H9 (cell line): ENCODE measurements around the gene KRT6C. TPM values are rescaled to one million over a fixed set of nuclear protein-coding genes. Genes with fewer than 3 reads are reported as not detected.

ENCODE experiments used
- DNase-seq: peaks from one replicate; pipeline ENCODE4 v3.0.0-alpha.2; 2017
- H2AFZ ChIP-seq: one replicate; pipeline ENCODE4 v1.6.1; 2013; ENCODE audit warnings: mild to moderate bottlenecking, low read length, control low read depth, moderate library complexity
- H2AK5ac ChIP-seq: 2 replicates; pipeline ENCODE4 v1.6.1; 2013; ENCODE audit warnings: low read length, control low read depth, mixed read lengths; ENCODE audit not compliant: insufficient read length
- H2BK120ac ChIP-seq: one replicate; pipeline ENCODE4 v1.6.1; 2013; ENCODE audit warnings: low read depth, mild to moderate bottlenecking, low read length, control low read depth, inconsistent platforms; ENCODE audit not compliant: poor library complexity, severe bottlenecking
- H2BK12ac ChIP-seq: 2 replicates; pipeline ENCODE4 v1.6.1; 2013; ENCODE audit warnings: low read length, control low read depth, mixed read lengths, low read depth; ENCODE audit not compliant: insufficient read length
- H2BK15ac ChIP-seq: 2 replicates; pipeline ENCODE4 v1.6.1; 2013; ENCODE audit warnings: low read depth, low read length, control low read depth
- H2BK20ac ChIP-seq: one replicate; pipeline ENCODE4 v1.6.1; 2013; ENCODE audit warnings: low read depth, mild to moderate bottlenecking, low read length, control low read depth, inconsistent platforms; ENCODE audit not compliant: poor library complexity, severe bottlenecking
- H2BK5ac ChIP-seq: 2 replicates; pipeline ENCODE4 v1.6.1; 2013; ENCODE audit warnings: low read length, control low read depth, mixed read lengths; ENCODE audit not compliant: insufficient read length
- H3K14ac ChIP-seq: 2 replicates; pipeline ENCODE4 v1.6.1; 2013; ENCODE audit warnings: low read length, control low read depth; ENCODE audit not compliant: insufficient read depth
- H3K18ac ChIP-seq: 2 replicates; pipeline ENCODE4 v1.6.1; 2013; ENCODE audit warnings: low read depth, mild to moderate bottlenecking, mixed read lengths, low read length, control low read depth; ENCODE audit not compliant: insufficient read length
- H3K23ac ChIP-seq: 2 replicates; pipeline ENCODE4 v1.6.1; 2013; ENCODE audit warnings: low read length, control low read depth, mixed read lengths, low read depth; ENCODE audit not compliant: insufficient read length
- H3K23me2 ChIP-seq: 2 replicates; pipeline ENCODE4 v1.6.1; 2013; ENCODE audit warnings: low read depth, mild to moderate bottlenecking, mixed read lengths, low read length, control low read depth; ENCODE audit not compliant: insufficient read length, poor library complexity, severe bottlenecking
- H3K27ac ChIP-seq: 2 replicates; pipeline ENCODE4 v1.5.1; 2013; ENCODE audit warnings: low read length, control low read depth, mixed read lengths, low read depth; ENCODE audit not compliant: insufficient read length
- H3K27me3 ChIP-seq: 2 replicates; pipeline ENCODE4 v1.6.1; 2013; ENCODE audit warnings: low read length, control low read depth, inconsistent platforms; ENCODE audit not compliant: insufficient read depth
- H3K4ac ChIP-seq: 2 replicates; pipeline ENCODE4 v1.6.1; 2013; ENCODE audit warnings: low read depth, mild to moderate bottlenecking, control low read depth, inconsistent platforms, low read length, moderate library complexity
- H3K4me1 ChIP-seq: 2 replicates; pipeline ENCODE4 v1.6.1; 2013; ENCODE audit warnings: low read length, control low read depth, inconsistent platforms; ENCODE audit not compliant: insufficient read depth
- H3K4me2 ChIP-seq: 2 replicates; pipeline ENCODE4 v1.6.1; 2013; ENCODE audit warnings: low read length, control low read depth, mixed read lengths; ENCODE audit not compliant: insufficient read length, insufficient read depth
- H3K56ac ChIP-seq: 2 replicates; pipeline ENCODE4 v1.6.1; 2013; ENCODE audit warnings: low read depth, mild to moderate bottlenecking, mixed read lengths, low read length, control low read depth; ENCODE audit not compliant: insufficient read length
- H3K79me1 ChIP-seq: 2 replicates; pipeline ENCODE4 v1.6.1; 2013; ENCODE audit warnings: low read depth, mild to moderate bottlenecking, moderate library complexity, low read length, control low read depth, inconsistent platforms; ENCODE audit not compliant: insufficient read depth, poor library complexity, severe bottlenecking
- H3K79me2 ChIP-seq: 2 replicates; pipeline ENCODE4 v1.6.1; 2013; ENCODE audit warnings: low read length, control low read depth, inconsistent platforms; ENCODE audit not compliant: insufficient read depth
- H3K9ac ChIP-seq: 2 replicates; pipeline ENCODE4 v1.6.1; 2013; ENCODE audit warnings: low read length, control low read depth, mixed read lengths; ENCODE audit not compliant: insufficient read length; ENCODE audit errors: extremely low read depth
- H3K9me3 ChIP-seq: one replicate; pipeline ENCODE4 v1.6.1; 2013; ENCODE audit warnings: low read depth, low read length, inconsistent platforms; ENCODE audit not compliant: control insufficient read depth
- H3T11ph ChIP-seq: one replicate; pipeline ENCODE4 v1.6.1; 2013; ENCODE audit warnings: mild to moderate bottlenecking, low read length, control low read depth, inconsistent platforms
- H4K20me1 ChIP-seq: one replicate; pipeline ENCODE4 v1.6.1; 2013; ENCODE audit not compliant: control insufficient read depth, insufficient read length, insufficient read depth
- H4K5ac ChIP-seq: 2 replicates; pipeline ENCODE4 v1.6.1; 2013; ENCODE audit warnings: low read depth, mild to moderate bottlenecking, mixed read lengths, low read length, control low read depth; ENCODE audit not compliant: insufficient read length
- H4K8ac ChIP-seq: replicated peaks from 2 replicates; pipeline ENCODE4 v1.6.1; 2013; ENCODE audit warnings: low read length, control low read depth, mixed read lengths, low read depth; ENCODE audit not compliant: insufficient read length
- H4K91ac ChIP-seq: 2 replicates; pipeline ENCODE4 v1.6.1; 2013; ENCODE audit warnings: low read depth, mild to moderate bottlenecking, moderate library complexity, mixed read lengths, low read length, control low read depth; ENCODE audit not compliant: insufficient read length
- H3K27ac Mint-ChIP-seq, 3 experiments: 2 replicates in 2 of 3; 3 replicates in 1 of 3; pipeline ENCODE4 v1.8.0; 2020 to 2021; ENCODE audit warnings: mixed read lengths in 3 of 3, mild to moderate bottlenecking in 1 of 3, moderate library complexity in 1 of 3
- H3K27me3 Mint-ChIP-seq: 2 replicates; pipeline ENCODE4 v1.8.0; 2021; ENCODE audit warnings: low read depth, mild to moderate bottlenecking, moderate library complexity, mixed read lengths
- H3K36me3 Mint-ChIP-seq, 3 experiments: 2 replicates in 2 of 3; 3 replicates in 1 of 3; pipeline ENCODE4 v1.8.0; 2020 to 2021; ENCODE audit warnings: low read depth in 3 of 3, mixed read lengths in 3 of 3; ENCODE audit not compliant: insufficient read depth in 1 of 3
- H3K4me1 Mint-ChIP-seq, 2 experiments: 2 replicates each; pipeline ENCODE4 v1.8.0; 2020; ENCODE audit warnings: mixed read lengths in 2 of 2
- H3K4me3 Mint-ChIP-seq, 2 experiments: 2 replicates in 1 of 2; 3 replicates in 1 of 2; pipeline ENCODE4 v1.8.0; 2020 to 2021; ENCODE audit warnings: mild to moderate bottlenecking in 2 of 2, mixed read lengths in 2 of 2, moderate library complexity in 1 of 2
- H3K9me3 Mint-ChIP-seq, 2 experiments: 2 replicates in 1 of 2; 3 replicates in 1 of 2; pipeline ENCODE4 v1.8.0; 2020; ENCODE audit warnings: mild to moderate bottlenecking in 2 of 2, mixed read lengths in 2 of 2, moderate library complexity in 1 of 2
- CTCF ChIP-seq: fragments of 200-600 bp; sonication (generic); conservative IDR thresholded peaks from 3 replicates; pipeline ENCODE4 v1.8.0; 2021; ENCODE audit warnings: antibody characterized with exemption, mild to moderate bottlenecking
- WGBS: extraction: QIAGEN DNeasy Blood & Tissue Kit; methylation state at CpG from one replicate; pipeline ENCODE4 v1.1.7; 2013; ENCODE audit warnings: missing lambda C conversion rate, low lambda C conversion rate, mixed read lengths; ENCODE audit not compliant: insufficient read length; ENCODE audit errors: extremely low coverage; 5-methylcytosine and 5-hydroxymethylcytosine counted together
- total RNA-seq: library from RNA; stranded (reverse); gene quantifications from 2 replicates; pipeline ENCODE4 v1.2.1, GENCODE V29; 2021

Gene KRT6C
- total RNA-seq, 1 experiment from 2014 or later: not detected

- Mint-ChIP-seq H3K4me3 (no peak overlapping the region), H3K9me3 (no peaks in the 10 kb centered on the region), H3K27ac (peak overlapping the region in 1 of 3 experiments; percentile 42; a peak in 1 of 7 replicates), H3K36me3 (no peaks in the 10 kb centered on the region), H3K4me1 (peaks cover 15% of the 10 kb centered on the region in 2 experiments), H3K27me3 (peaks cover 7% of the 10 kb centered on the region; the same call in 1 of the 2 replicates)
- Histone ChIP-seq H3K27me3 (no peaks in the 10 kb centered on the region), H2BK120ac (no peak overlapping the region), H3K56ac (no peak overlapping the region), H3K23ac (no peak overlapping the region), H3K23me2 (peaks cover 3% of the 10 kb centered on the region), H2BK15ac (no peak overlapping the region), H3T11ph (no peak overlapping the region), H2BK5ac (no peak overlapping the region), H4K20me1 (no peaks in the 10 kb centered on the region), H3K18ac (no peak overlapping the region), H4K91ac (no peak overlapping the region), H2BK20ac (no peak overlapping the region), H3K79me1 (no peaks in the 10 kb centered on the region), H4K5ac (no peak overlapping the region), H3K4me1 (no peaks in the 10 kb centered on the region), H3K9me3 (no peaks in the 10 kb centered on the region), H2AK5ac (no peak overlapping the region), H3K4ac (no peak overlapping the region), H2AFZ (no peak overlapping the region), H3K27ac (no peak overlapping the region), H3K79me2 (peaks cover 2% of the 10 kb centered on the region; the same call in 1 of the 2 replicates), H3K9ac (no peak overlapping the region), H3K14ac (no peak overlapping the region), H2BK12ac (no peak overlapping the region), H3K4me2 (no peak overlapping the region), H4K8ac (no peak overlapping the region)
- WGBS: no CpG with 5 or more reads among the region's 4 CpGs
- DNase-seq: no peak
- TF ChIP-seq CTCF: no peak
Measured at GRCh38 chr12:52418576-52419110, 55.0 kb downstream of the KRT6C start.

Other genes with a start within 250 kb of the KRT6C start
- 8.9 and 10.0 TPM in 2 replicates for gene KRT7, start 240.6 kb downstream of the KRT6C start, total RNA-seq
- not detected in 2 replicates for gene KRT86, start 199.2 kb downstream of the KRT6C start, total RNA-seq
- gene KRT81, start 182.3 kb downstream of the KRT6C start, total RNA-seq: not detected in 2 replicates
- not detected in 2 replicates for gene KRT83, start 152.4 kb downstream of the KRT6C start, total RNA-seq
- gene KRT85, start 106.3 kb downstream of the KRT6C start, total RNA-seq: not detected in 2 replicates
- gene KRT84, start 88.2 kb downstream of the KRT6C start, total RNA-seq: not detected in 2 replicates
- gene KRT82, start 67.5 kb downstream of the KRT6C start, total RNA-seq: not detected in 2 replicates
- gene KRT75, start 39.4 kb downstream of the KRT6C start, total RNA-seq: not detected in 2 replicates
- gene KRT6B, start 21.7 kb downstream of the KRT6C start, total RNA-seq: not detected in 2 replicates
- gene KRT6A, start 19.5 kb upstream of the KRT6C start, total RNA-seq: not detected in 2 replicates
- gene KRT5, start 46.6 kb upstream of the KRT6C start, total RNA-seq: not detected in 2 replicates
- not detected in 2 replicates for gene KRT71, start 79.3 kb upstream of the KRT6C start, total RNA-seq
- gene KRT74, start 100.0 kb upstream of the KRT6C start, total RNA-seq: not detected in 2 replicates
- gene KRT72, start 127.7 kb upstream of the KRT6C start, total RNA-seq: not detected in 2 replicates
- gene KRT73, start 144.8 kb upstream of the KRT6C start, total RNA-seq: not detected in 2 replicates
- gene KRT2, start 178.4 kb upstream of the KRT6C start, total RNA-seq: not detected in 2 replicates
- gene KRT1, start 206.6 kb upstream of the KRT6C start, total RNA-seq: not detected in 2 replicates
- not detected in 2 replicates for gene KRT77, start 229.7 kb upstream of the KRT6C start, total RNA-seq